Ureter (tissue), 1 donor: ENCODE data around the gene NPHP4. TPM values are rescaled to one million over a fixed set of nuclear protein-coding genes. Genes with fewer than 3 reads are reported as not detected.
"Not testable (repeated sequence)": the region's sequence is repeated elsewhere in the genome, so short reads cannot be mapped to it uniquely, and the experiment has no call there.

Experiments used
- DNase-seq: peaks from one replicate; pipeline ENCODE4 v3.0.0-alpha.2; 2020; ENCODE audit warnings: low spot score
- total RNA-seq: library from RNA; stranded (reverse); gene quantifications from one replicate; pipeline ENCODE4 v1.2.4, GENCODE V29; 2023
- donor health status: DM: yes; HTN: yes; CAD: no.

NPHP4 gene
- total RNA-seq, 1 donor from 2014 or later: 15.3 TPM

- DNase-seq: no peak
Measured at GRCh38 chr1:5857508-5858090, 134.6 kb downstream of the NPHP4 start.

- DNase-seq: no peak
Measured at GRCh38 chr1:5857011-5857410, 135.2 kb downstream of the NPHP4 start.

- DNase-seq: no peak
Measured at GRCh38 chr1:5856246-5856815, 135.9 kb downstream of the NPHP4 start.

GRCh38 chr1:5855196-5855897, 136.9 kb downstream of the NPHP4 start:
- DNase-seq: no peak

- DNase-seq: no peak
Measured at GRCh38 chr1:5854754-5855153, 137.5 kb downstream of the NPHP4 start.

- DNase-seq: not testable (repeated sequence)
Measured at GRCh38 chr1:5853858-5854257, 138.4 kb downstream of the NPHP4 start.

GRCh38 chr1:5850503-5850902, 141.7 kb downstream of the NPHP4 start:
- DNase-seq: no peak

GRCh38 chr1:5849550-5849949, 142.7 kb downstream of the NPHP4 start:
- no peak for DNase-seq

- DNase-seq: no peak
Measured at GRCh38 chr1:5847013-5847659, 145.1 kb downstream of the NPHP4 start.

- no peak for DNase-seq
Measured at GRCh38 chr1:5845376-5845775, 146.8 kb downstream of the NPHP4 start.

GRCh38 chr1:5844442-5844841, 147.8 kb downstream of the NPHP4 start:
- no peak for DNase-seq

- no peak for DNase-seq
Measured at GRCh38 chr1:5843521-5844096, 148.6 kb downstream of the NPHP4 start.

GRCh38 chr1:5842679-5843078, 149.5 kb downstream of the NPHP4 start:
- DNase-seq: no peak

- DNase-seq: no peak
Measured at GRCh38 chr1:5840551-5841001, 151.6 kb downstream of the NPHP4 start.

- DNase-seq: no peak
Measured at GRCh38 chr1:5839881-5840550, 152.2 kb downstream of the NPHP4 start.

GRCh38 chr1:5839161-5839880, 152.9 kb downstream of the NPHP4 start:
- DNase-seq: no peak

- DNase-seq: no peak
Measured at GRCh38 chr1:5837976-5838653, 154.1 kb downstream of the NPHP4 start.

- no peak for DNase-seq
Measured at GRCh38 chr1:5836776-5837440, 155.3 kb downstream of the NPHP4 start.

- DNase-seq: no peak
Measured at GRCh38 chr1:5835179-5835562, 157.1 kb downstream of the NPHP4 start.
